NCI-H2081 treated with DMSO at 0.1 percent for 48 hours (cell line): Measurements from ENCODE around the gene SNW1.
"Not testable (repeated sequence)": the region's sequence is repeated elsewhere in the genome, so short reads cannot be mapped to it uniquely, and the experiment has no call there.

Source experiments
- DNase-seq: peaks from one replicate; lab custom pipeline; 2025; lab: John Stamatoyannopoulos, UW

SNW1 gene

DNA sequence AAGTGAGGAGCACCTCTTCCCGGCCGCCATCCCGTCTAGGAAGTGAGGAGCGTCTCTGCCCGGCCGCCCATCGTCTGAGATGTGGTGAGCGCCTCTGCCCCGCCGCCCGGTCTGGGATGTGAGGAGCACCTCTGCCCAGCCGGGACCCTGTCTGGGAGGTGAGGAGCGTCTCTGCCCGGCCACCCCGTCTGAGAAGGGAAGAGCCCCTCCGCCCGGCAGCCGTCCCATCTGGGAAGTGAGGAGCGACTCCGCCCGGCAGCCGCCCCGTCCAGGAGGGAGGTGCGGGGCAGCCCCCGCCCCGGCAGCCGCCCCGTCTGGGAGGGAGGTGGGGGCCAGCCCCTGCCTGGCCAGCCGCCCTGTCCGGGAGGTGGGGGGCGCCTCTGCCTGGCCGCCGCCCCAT lies 13.5 kb downstream of the SNW1 start:
- not testable (repeated sequence) for DNase-seq

GRCh38 chr14:77746064-77746702 lies 14.8 kb downstream of the SNW1 start:
- no peak for DNase-seq

GRCh38 chr14:77741438-77741837 lies 19.5 kb downstream of the SNW1 start:
- DNase-seq = no peak

- no peak for DNase-seq
Measured at GRCh38 chr14:77738559-77739250, 22.3 kb downstream of the SNW1 start.

- DNase-seq = no peak
Measured at GRCh38 chr14:77730976-77731497, 29.9 kb downstream of the SNW1 start.

- no peak for DNase-seq
Measured at GRCh38 chr14:77722301-77722700, 38.7 kb downstream of the SNW1 start.

GRCh38 chr14:77721437-77721836 lies 39.5 kb downstream of the SNW1 start:
- DNase-seq = no peak

- no peak for DNase-seq
Measured at GRCh38 chr14:77717608-77718305, 43.2 kb downstream of the SNW1 start.

DNA sequence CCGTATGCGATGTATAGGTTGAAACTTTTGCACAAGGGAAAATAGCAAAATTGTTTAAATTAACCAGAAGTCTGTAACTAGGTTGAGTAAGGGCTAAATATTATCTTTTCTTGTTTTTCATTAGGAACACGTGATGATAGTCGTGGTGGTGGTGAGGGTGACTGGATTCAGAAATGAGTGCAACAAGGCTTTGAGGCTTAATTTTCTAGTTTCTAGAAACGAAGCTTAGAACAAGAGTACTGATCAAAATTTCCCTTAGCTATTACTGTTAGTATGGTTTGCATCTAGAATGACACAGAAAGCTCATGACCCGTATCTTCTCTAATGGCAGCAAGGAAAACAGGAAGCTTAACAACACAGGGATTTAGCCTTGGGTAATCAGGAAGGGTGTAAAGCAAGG lies 46.0 kb downstream of the SNW1 start:
- DNase-seq = no peak

GRCh38 chr14:77710364-77710763 lies 50.6 kb downstream of the SNW1 start:
- DNase-seq = no peak

- no peak for DNase-seq
Measured at GRCh38 chr14:77709412-77709811, 51.5 kb downstream of the SNW1 start.

DNA sequence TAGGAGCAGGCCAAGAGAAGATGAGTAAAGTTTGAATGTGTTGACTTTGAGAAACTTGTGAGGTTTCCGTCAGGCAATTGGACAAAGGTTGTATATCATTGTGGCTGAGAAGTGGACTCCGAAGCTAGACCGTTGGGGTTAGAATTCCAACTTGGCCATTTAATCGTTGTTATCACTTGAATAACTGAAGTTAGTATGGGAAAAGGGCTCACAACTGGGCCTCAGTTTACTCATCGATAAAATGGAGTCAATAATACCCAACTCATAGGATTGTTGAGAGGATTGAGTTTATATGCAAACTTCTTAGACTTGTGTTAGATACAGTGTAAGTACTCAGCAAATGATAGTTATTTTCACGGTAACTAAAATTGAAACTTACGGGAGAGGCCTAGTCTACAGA lies 52.2 kb downstream of the SNW1 start:
- no peak for DNase-seq

DNA sequence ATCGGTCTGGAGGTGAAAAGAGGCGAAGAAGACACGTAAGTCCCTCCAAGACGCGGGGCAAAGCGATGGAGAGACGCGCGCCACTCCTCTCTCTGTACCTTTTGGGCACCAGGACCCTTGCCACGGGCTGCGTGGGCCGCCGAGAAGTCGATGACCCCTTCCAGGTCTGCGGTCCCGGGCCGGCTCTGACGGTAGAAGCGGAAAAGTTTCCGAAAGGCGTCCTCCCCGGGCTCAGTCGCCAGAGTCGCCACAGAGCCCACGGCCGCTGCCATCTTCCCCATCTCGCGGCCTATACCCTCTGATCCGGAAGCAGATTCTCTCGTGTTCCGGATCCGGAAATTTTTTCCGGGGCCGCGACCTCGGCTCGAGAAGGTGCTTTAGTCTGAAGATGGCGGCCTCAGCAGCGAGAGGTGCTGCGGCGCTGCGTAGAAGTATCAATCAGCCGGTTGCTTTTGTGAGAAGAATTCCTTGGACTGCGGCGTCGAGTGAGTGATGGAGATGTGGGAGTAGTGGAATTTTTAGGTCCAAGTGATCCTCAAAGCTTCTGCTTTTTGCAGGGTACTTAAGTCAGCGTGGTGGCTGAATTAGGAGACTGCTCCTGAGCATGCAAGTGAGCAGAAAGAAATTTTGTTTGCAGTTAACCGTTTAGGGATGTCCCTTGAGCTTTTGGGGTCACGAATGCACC lies 53.1 kb downstream of the SNW1 start, which contains the start of the genes ALKBH1 and SLIRP:
Gene ALKBH1, minus strand, starts transcription at position 300 of the 685 bp plus-strand sequence. Its CDS starts 19 bp downstream, at position 281.
Gene SLIRP, plus strand, starts transcription at position 380 of the 685 bp plus-strand sequence. Its CDS starts 9 bp downstream, at position 389.
- peak; percentile 25 for DNase-seq

- DNase-seq = peak; percentile 5
Measured at GRCh38 chr14:77707355-77707723, 53.6 kb downstream of the SNW1 start.

DNA sequence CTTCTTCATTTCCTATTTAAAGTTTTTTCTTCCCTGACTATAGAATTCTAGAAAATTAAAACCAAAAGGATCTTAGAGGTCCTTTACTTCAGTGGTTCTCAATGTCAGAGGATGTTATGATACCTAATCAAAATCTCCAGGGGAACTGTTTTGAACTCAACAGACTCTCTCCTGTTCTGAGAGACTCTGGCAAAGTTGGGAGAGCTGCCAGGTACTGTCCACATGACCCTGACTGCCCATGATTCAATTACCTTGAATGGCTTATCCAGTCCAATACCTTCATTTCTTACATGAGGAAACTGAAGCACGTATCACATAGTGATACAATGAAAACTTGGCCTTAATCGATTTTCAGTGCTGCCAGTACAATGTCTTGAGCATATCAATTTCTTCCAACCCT lies 69.7 kb downstream of the SNW1 start:
- DNase-seq = no peak

DNA sequence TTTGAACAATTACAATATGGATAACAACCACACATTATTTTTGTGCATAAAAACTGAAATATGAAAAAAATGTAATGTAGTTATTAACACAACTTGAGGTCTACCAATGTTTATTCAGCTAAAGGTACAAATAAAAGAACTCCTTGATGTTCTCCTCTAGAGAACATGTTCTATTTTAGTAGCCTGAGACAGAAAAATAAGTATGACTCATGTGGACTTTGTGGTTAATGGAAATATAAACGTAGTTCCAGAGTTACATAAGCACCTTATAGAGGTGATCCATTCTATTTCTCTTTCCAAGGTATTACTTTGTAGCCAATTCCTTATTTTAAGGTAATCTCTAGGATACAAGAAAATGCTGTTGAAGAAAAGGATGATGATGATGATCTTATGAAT lies 78.8 kb downstream of the SNW1 start:
- no peak for DNase-seq

DNA sequence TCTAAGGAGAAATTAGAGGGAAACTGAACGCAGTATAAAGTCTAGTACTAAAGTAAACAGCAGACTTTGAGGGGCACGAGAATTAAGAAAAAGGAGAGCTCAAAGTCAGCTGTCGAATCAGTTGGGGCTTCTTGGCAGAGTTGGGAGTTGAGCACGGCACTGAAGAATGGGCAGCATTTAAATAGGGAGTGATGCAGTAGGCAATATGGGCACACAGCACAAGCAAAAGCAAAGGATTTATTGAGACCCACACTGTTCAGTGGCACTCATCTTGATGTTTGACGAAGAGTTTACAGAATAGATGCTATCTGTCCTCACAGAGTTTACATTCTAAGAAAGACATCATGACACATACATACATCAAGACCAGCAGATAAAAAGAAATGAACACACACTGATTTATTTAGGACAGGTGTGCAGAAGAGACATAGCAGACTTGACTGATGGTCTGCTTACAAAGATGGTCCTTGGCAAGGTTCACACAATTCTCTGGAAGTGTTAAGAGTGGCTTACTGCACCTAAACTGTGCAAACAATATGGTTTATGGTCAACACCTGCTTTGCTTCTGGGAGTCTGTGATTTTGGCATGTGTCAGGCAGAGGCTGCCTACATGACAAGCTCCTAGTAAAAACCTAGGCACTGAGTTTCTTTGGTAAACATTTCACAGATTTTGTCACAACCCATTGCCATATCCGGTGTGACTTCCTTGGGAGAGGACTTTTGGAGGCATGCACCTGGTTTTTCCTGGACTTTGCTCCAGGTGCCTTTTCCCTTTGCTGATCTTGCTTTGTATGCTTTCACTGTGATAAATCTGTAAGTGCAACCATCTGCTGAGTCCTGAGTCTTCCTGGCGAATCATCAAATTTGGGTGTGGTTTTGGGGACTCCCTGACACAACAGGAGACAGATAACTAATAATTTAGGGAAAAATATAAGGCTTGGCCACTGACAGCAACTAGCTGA lies 79.5 kb downstream of the SNW1 start:
- DNase-seq = peak; percentile 35

DNA sequence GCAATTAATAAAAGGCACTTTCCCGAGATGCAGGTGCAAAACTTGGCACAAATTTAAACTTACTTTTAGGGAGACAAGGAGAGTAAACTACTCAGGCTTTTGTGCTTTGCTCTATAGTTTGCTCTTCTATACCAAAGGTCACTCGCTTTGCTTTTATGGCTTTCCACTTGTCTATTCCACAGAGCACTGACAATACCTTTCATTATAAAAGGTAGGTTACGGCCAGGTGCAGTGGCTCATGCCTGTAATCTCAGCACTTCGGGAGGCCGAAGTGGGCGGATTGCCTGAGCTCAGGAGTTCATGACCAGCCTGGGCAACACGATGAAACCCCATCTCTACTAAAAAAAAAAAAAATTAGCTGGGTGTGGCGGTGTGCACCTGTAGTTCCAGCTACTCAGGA lies 86.0 kb downstream of the SNW1 start:
- no peak for DNase-seq

- DNase-seq = no peak
Measured at GRCh38 chr14:77673193-77673592, 87.8 kb downstream of the SNW1 start.
